NCI-H2196 (cell line): ENCODE results near the gene TSSK3.

Experiments used
- DNase-seq: peaks from one replicate; lab custom pipeline; 2025; ENCODE audit not compliant: unreplicated experiment; lab: John Stamatoyannopoulos, UW

Gene TSSK3, protein sequence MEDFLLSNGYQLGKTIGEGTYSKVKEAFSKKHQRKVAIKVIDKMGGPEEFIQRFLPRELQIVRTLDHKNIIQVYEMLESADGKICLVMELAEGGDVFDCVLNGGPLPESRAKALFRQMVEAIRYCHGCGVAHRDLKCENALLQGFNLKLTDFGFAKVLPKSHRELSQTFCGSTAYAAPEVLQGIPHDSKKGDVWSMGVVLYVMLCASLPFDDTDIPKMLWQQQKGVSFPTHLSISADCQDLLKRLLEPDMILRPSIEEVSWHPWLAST

DNA sequence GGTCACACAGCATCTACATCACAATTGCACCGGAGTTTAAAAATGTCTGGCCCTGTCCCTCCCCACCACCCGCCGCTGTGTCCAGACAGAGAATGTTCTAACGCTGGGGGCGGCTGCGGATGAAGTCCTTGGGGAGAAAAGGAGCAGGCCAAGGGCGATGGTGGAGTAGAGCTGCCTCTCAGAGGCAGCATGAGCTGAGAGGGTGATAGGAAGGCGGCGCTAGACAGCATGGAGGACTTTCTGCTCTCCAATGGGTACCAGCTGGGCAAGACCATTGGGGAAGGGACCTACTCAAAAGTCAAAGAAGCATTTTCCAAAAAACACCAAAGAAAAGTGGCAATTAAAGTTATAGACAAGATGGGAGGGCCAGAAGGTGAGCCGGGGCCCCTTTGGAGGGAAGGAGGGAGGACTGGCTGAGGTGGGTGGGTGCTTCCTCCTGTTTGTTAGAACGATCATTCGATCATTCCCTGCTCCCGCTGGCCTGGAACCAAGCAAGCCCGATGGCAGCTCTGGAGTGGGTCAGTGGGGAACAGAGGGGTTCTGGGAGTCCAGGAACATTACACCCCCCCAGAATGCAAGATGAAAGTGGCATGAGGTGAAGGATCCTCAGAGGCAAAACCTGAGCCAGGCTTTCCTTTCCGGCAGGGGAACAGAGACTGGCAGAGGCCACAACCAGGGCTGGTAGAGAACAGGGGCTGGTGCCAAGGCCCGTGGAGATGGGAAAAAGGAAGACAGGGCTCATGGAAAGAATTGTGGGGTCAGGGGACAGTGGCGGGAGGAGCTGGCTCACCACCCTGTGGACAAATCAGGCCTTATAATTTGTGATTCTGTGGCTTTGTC, at the start of gene TSSK3, which contains the start of gene FAM229A:
Gene TSSK3, plus strand, starts transcription at position 66 of the 840 bp plus-strand sequence. Its CDS starts 163 bp downstream, at position 229.
Gene FAM229A, minus strand, starts transcription at position 12 of the 840 bp plus-strand sequence. CDS start 394 bp downstream, outside the sequence.
- no peak for DNase-seq

DNA sequence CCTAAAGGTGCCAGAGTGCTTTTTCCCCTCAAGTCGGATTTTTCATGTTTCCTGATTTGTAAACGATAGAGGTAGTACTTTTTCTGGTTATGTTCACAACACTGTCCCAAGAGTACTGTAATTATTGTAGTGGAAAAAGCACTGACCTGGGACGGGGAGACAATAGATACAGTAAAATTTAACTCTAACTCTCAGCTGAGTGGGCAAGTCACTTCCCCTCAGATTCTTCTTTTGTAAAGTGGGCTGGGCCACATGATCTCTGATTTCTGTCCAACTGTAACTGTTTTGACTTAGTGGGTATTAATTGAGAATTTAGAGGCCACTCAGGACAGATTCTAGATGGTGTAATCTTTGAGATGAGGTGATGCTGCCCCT, 45.4 kb upstream of the TSSK3 start:
- no peak for DNase-seq

DNA sequence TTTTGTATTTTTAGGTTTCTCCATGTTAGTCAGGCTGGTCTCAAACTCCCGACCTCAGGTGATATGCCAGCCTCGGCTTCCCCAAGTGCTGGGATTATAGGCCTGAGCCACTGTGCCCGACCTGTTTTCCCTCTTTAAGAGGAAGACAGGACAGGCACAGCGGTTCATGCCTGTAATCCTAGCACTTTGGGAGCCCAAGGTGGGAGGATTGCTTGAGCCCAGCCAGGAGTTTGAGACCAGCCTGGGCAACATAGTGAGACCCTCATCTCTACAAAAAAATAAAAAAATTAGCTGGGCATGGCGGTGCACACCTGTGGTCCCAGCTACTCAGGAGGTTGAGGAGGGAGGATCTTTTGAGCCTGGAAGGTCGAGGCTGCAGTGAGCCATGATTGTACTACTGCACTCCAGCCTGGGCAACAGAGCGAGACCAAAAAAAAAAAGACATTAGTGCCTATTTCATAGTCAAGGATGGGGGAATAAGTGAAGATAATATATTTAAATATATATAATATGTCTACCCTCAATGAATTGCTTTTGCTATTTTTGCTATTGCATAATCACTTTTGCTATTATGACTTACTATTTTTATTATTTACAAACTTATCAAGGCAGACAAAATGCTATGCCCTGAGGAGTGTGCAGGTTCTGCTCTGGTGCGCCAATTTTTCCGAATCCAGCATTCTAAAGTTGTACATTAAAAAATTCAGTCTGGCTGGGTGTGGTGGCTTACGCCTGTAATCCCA, 44.0 kb upstream of the TSSK3 start:
- no peak for DNase-seq

GRCh38 chr1:32321712-32322291, 40.5 kb upstream of the TSSK3 start:
- no peak for DNase-seq

GRCh38 chr1:32327204-32327603, 35.1 kb upstream of the TSSK3 start:
- no peak for DNase-seq

- DNase-seq: no peak
These were observed 32.3 kb upstream of the TSSK3 start for GRCh38 chr1:32329931-32330466.

DNA sequence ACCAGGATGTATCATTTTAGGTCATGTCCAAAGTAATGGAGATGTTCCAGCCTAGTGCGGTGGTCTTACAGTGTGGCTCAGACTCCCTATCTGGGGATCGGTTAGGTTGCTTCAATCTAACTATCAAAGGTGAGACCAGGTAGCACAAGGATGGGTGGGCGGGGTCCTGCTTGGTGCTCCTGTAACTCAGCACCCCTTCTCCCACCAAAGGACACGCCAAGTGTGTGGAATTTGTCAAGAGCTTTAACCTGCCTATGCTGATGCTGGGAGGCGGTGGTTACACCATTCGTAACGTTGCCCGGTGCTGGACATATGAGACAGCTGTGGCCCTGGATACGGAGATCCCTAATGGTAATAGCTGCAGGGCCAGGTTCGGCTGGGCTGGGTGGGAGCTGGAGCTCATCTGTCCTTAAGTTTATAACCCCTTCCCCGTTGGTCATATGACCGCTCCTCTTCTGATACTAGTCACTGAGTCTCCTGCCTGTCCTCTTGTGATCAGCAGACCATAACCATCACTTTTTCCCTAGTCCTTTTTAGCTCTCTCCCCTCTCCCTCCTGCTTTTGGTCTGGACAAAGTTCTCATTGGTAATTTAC, 31.7 kb upstream of the TSSK3 start:
- no peak for DNase-seq

DNA sequence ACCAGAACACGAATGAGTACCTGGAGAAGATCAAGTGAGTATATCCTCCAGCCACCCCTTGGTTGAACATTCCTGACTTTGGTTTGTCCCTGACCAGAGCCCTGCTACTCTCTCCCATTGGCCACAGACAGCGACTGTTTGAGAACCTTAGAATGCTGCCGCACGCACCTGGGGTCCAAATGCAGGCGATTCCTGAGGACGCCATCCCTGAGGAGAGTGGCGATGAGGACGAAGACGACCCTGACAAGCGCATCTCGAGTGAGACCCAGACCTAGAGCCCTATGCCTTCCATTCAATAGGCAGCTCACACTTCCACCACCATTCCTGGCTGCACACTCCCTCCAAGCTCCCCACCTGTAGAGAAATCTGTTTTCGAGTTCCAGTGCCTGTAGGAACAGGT, 30.8 kb upstream of the TSSK3 start:
- DNase-seq: no peak

DNA sequence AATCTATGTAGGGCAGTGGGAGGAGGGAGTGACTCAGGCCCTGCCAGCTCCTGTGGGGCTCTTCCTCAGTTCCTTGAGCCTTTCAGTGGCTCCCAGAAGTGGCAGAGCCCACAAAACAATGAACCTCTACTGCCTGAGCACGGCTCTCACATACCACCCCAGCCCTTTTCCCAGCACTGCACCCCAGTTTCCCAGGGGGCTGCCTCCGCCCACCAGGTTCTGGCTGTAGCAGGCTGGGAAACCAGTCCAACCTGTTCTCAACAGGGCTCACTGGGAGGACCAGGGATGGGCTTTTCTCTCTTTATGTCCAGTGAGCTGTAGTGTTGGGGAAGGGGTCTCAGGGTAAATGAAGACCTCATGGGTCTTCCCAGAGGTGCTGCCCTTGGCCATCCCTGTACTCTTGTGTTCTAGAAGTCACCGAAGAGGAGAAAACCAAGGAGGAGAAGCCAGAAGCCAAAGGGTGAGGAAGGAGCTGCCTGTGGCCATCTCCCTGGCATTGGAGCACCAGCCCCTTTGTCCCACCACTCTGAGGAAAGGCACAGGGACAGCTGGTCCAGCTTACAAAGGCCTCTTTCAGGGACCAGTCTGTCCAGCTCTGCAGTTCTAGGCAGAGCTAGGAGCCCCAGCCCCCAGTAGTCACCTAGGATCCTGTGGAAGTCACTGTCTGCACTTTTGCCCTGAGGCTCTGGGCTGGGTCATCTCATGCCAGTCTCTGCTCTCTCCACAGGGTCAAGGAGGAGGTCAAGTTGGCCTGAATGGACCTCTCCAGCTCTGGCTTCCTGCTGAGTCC, 29.9 kb upstream of the TSSK3 start:
- peak; percentile 29 for DNase-seq

DNA sequence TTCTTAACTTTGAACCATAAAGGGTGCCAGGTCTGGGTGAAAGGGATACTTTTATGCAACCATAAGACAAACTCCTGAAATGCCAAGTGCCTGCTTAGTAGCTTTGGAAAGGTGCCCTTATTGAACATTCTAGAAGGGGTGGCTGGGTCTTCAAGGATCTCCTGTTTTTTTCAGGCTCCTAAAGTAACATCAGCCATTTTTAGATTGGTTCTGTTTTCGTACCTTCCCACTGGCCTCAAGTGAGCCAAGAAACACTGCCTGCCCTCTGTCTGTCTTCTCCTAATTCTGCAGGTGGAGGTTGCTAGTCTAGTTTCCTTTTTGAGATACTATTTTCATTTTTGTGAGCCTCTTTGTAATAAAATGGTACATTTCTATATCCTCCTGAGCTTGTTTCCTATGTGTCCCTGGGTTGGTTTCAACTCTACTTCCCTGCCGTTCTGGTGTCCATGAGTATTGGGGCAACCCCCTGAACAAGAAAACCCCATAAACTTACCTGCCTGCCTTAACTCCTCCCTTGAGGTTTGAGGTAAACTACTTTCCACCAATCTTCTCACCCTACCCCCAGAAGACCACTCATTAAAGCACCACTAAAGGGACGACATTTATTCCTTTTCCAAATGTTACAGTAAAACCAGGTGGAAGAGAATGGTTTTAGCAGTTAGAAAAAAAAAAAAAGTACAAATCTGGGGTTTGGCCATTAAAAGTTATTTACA, 28.9 kb upstream of the TSSK3 start:
- no peak for DNase-seq

DNA sequence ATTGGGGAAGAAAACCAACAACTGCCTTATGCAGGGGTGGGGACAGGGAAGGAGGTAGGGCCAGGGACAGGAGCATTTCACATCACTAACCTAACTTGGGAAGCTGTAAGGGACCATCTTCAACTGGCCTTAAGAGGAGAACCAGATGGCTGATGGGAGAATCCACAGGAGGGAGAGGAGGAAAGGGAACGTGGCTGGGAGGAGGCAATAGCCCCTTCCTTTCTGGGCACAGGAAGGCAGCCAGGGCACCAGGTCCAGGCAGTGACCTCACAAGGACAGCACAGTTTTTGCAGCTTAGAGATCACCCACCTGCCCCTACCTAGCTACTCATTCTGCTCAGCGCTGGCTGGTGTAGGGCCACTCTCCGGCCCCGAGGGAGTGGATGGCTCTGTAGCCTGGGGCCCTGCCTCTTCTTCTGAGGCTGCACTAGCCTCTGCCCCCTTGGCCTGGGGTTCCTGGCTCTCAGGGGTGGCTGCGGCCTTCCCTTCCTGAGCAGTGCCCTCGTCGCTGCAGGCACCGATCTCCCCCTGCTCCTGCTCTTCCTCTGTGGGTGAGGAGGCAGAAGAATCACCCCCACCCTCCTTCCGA, 28.0 kb upstream of the TSSK3 start:
- DNase-seq: no peak

GRCh38 chr1:32334864-32335534, 27.3 kb upstream of the TSSK3 start:
- DNase-seq: peak; percentile 58

- DNase-seq: no peak
These were observed 26.9 kb upstream of the TSSK3 start for GRCh38 chr1:32335535-32335789.

- DNase-seq: peak; percentile 80
These were observed 26.3 kb upstream of the TSSK3 start, which contains the start of gene MARCKSL1 for GRCh38 chr1:32335790-32336590. MARCKSL1 (minus strand) TSS chr1:32336233; CDS start chr1:32336033, 200 bp downstream.

- no peak for DNase-seq
These were observed 25.8 kb upstream of the TSSK3 start for GRCh38 chr1:32336591-32336932.

DNA sequence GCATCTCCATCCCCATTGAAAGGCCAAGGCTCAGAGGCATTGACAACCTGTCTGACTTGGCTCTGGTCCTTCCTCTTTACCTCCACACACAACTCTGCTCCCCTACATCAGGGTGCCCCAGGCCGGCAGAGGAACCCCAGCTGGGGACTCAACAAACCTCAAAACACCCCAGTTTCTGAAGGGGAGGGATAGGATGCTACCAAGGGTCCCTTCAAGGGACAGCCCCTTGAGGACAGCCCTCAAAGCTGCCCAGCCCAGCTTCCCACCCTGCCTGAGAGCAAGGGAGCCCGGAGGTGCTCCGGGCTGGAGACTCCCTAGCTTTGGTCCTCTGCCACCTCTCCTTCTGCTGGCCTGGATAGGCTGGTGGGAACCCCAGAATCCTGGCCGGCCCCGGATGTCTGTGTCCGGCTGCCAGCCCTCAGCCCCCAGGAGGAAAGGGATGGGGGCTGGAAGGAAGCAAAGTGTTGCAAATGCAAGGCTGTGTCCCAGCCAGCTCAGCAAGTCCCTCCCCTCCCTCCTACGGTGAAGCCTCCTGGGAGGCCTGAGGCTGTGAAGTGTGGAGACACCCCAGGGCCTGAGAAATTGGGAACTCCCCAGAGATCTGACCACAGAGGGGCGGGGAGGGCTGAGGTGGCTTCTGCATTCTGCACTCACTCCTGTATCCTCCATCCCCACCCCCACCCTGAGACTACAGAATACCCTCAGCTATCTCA, 25.2 kb upstream of the TSSK3 start:
- no peak for DNase-seq
